Fibroblast of lung (primary cell): ENCODE results near the gene GBA3. TPM values are rescaled to one million over a fixed set of nuclear protein-coding genes. Genes with fewer than 3 reads are reported as not detected.

ENCODE experiments used
- DNase-seq, 2 donors: peaks; one replicate each; pipeline versions ENCODE4 v3.0.0 to v3.0.0-alpha.2; 2010; ENCODE audit warnings: low read depth in 2 of 2
- H2AFZ ChIP-seq: 2 replicates; pipeline ENCODE4 v1.5.1; 2012; ENCODE audit warnings: low read length, control low read depth, inconsistent platforms
- H3K27ac ChIP-seq: 2 replicates; pipeline ENCODE4 v1.5.1; 2011; ENCODE audit warnings: low read length, control low read depth; ENCODE audit not compliant: insufficient read depth
- H3K27me3 ChIP-seq: 2 replicates; pipeline ENCODE4 v1.5.1; 2011; ENCODE audit warnings: mild to moderate bottlenecking, low read length; ENCODE audit not compliant: control insufficient read depth, insufficient read depth
- H3K36me3 ChIP-seq: 2 replicates; pipeline ENCODE4 v1.5.1; 2011; ENCODE audit warnings: low read length; ENCODE audit not compliant: control insufficient read depth, insufficient read depth
- H3K4me1 ChIP-seq: 2 replicates; pipeline ENCODE4 v1.5.1; 2011; ENCODE audit warnings: low read length; ENCODE audit not compliant: control insufficient read depth, insufficient read depth; ENCODE audit errors: extremely low read depth
- H3K4me2 ChIP-seq: 2 replicates; pipeline ENCODE4 v1.5.1; 2011; ENCODE audit warnings: low read length, control low read depth; ENCODE audit not compliant: insufficient read depth; ENCODE audit errors: extremely low read depth
- H3K4me3 ChIP-seq, 4 experiments: fragments of 200-600 bp in 1 of 4; sonication (generic) in 1 of 4; replicated peaks in 1 of 4; 2 replicates each; pipeline ENCODE4 v1.5.1; 2011 to 2016; ENCODE audit warnings: low read length in 4 of 4, low read depth in 3 of 4, mild to moderate bottlenecking in 3 of 4, control low read depth in 2 of 4, inconsistent platforms in 1 of 4, mixed read lengths in 1 of 4; ENCODE audit not compliant: insufficient read depth in 1 of 4; ENCODE audit errors: control extremely low read depth in 1 of 4
- H3K79me2 ChIP-seq: 2 replicates; pipeline ENCODE4 v1.5.1; 2012; ENCODE audit warnings: mild to moderate bottlenecking, low read length, inconsistent platforms; ENCODE audit not compliant: control insufficient read depth, insufficient read depth
- H3K9ac ChIP-seq: 2 replicates; pipeline ENCODE4 v1.5.1; 2011; ENCODE audit warnings: mild to moderate bottlenecking, low read length, control low read depth; ENCODE audit not compliant: insufficient read depth
- H3K9me3 ChIP-seq: 2 replicates; pipeline ENCODE4 v1.5.1; 2012; ENCODE audit warnings: low read depth, low read length; ENCODE audit not compliant: control insufficient read depth, insufficient read depth
- H4K20me1 ChIP-seq: 2 replicates; pipeline ENCODE4 v1.5.1; 2011; ENCODE audit warnings: low read length; ENCODE audit not compliant: control insufficient read depth, insufficient read depth; ENCODE audit errors: extremely low read depth
- CTCF ChIP-seq, 2 donors: IDR thresholded peaks in 1 of 2; conservative IDR thresholded peaks in 1 of 2; 1 replicate in 1 of 2; 2 replicates in 1 of 2; pipeline ENCODE4 v1.5.1; 2011 to 2012; ENCODE audit warnings: low read length in 2 of 2, control low read depth in 1 of 2, inconsistent platforms in 1 of 2, low read depth in 1 of 2, mild to moderate bottlenecking in 1 of 2
- EZH2 ChIP-seq: IDR thresholded peaks from 2 replicates; pipeline ENCODE4 v1.5.1; 2012; ENCODE audit warnings: low read length, control low read depth, mild to moderate bottlenecking; ENCODE audit errors: missing control alignments
- polyA plus RNA-seq, 2 donors: library from polyadenylated mRNA; depleted of rRNA in 1 of 2; stranded (reverse) in 1 of 2; unstranded in 1 of 2; fragments of >200 nt; gene quantifications; 2 replicates each; pipeline ENCODE4 v1.2.1, GENCODE V29; 2011 to 2012; ENCODE audit warnings: missing spikeins in 1 of 2
- total RNA-seq: library from RNA; depleted of rRNA; stranded (reverse); fragments of >200 nt; gene quantifications from 2 replicates; pipeline ENCODE4 v1.2.1, GENCODE V29; 2014

The GBA3 gene
- total and polyA plus RNA-seq, 2 donors (not counting 1 experiment from before 2014, with no cell fraction given): not detected

GRCh38 chr4:22739968-22740367 is 47.2 kb downstream of the GBA3 start:
- Histone ChIP-seq H4K20me1 (no peaks in the 10 kb centered on the region), H3K27ac (no peak overlapping the region), H3K4me3 (no peak overlapping the region), H3K9me3 (no peaks in the 10 kb centered on the region), H3K36me3 (no peaks in the 10 kb centered on the region), H3K27me3 (no peaks in the 10 kb centered on the region), H3K9ac (no peak overlapping the region), H3K4me1 (no peaks in the 10 kb centered on the region), H2AFZ (no peak overlapping the region), H3K79me2 (no peaks in the 10 kb centered on the region), H3K4me2 (no peak overlapping the region)
- TF ChIP-seq EZH2 (no peak), CTCF (conservative IDR thresholded peaks at IDR 0.05 in 1 of 2, IDR thresholded peaks at IDR 0.05 in 1 of 2; ENCODE audit: low read depth in 1 of 2, low read length in 2 of 2) (no peak)
- no peak for DNase-seq

DNA sequence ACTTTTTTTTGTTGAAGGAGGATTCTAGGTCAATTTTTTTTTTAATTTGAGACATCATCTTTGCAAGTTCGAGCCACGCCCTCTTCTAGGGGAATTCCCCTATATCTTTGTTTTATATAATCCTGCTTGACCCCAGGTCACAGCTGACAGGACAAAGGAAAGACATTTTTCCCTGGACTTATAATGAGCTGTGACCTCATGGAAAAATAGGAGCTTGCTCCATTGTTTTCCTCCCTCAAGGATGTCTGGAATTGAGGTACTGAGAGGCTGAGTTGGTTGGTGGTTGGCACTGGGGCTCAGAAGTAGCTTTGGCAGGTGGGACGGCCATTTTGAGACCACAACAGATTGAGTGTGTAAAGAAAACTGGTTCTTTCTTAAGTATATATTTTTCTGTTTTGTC is 49.0 kb downstream of the GBA3 start:
- no peak overlapping the region for H3K4me2 ChIP-seq
- H3K4me3 ChIP-seq: no peak overlapping the region
- no peaks in the 10 kb centered on the region for H3K27me3 ChIP-seq
- H3K36me3 ChIP-seq: no peaks in the 10 kb centered on the region
- no peaks in the 10 kb centered on the region for H3K9me3 ChIP-seq
- no peak for TF ChIP-seq CTCF (conservative IDR thresholded peaks at IDR 0.05 in 1 of 2, IDR thresholded peaks at IDR 0.05 in 1 of 2; ENCODE audit: low read depth in 1 of 2, low read length in 2 of 2)
- no peak for TF ChIP-seq EZH2
- DNase-seq: no peak
- H2AFZ ChIP-seq: no peak overlapping the region
- H3K9ac ChIP-seq: no peak overlapping the region
- H3K4me1 ChIP-seq: no peaks in the 10 kb centered on the region
- no peak overlapping the region for H3K27ac ChIP-seq
- H4K20me1 ChIP-seq: no peaks in the 10 kb centered on the region
- no peaks in the 10 kb centered on the region for H3K79me2 ChIP-seq

DNA sequence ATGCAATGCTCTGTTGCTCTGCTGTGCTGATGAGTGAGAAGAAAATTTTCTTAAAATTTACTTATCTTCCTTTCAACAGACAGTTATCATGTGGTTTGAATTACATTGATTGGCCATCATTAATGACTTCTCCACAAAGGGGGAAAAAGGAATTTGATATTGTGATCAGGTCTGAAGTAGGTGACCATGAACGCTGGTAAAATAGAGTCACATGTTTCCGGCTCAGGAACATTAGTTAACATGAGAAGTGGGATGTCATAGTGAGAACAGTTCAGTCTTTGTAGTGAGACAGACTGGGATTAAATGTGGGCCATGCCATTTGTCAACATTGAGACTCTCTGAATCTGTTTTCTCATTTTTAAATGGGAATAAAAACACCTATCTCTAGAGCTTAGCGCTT is 50.6 kb downstream of the GBA3 start:
- Histone ChIP-seq H3K36me3 (no peaks in the 10 kb centered on the region), H2AFZ (no peak overlapping the region), H3K4me1 (no peaks in the 10 kb centered on the region), H3K27ac (no peak overlapping the region), H3K9me3 (no peaks in the 10 kb centered on the region), H3K27me3 (no peaks in the 10 kb centered on the region), H3K4me2 (no peak overlapping the region), H3K79me2 (no peaks in the 10 kb centered on the region), H3K4me3 (no peak overlapping the region), H4K20me1 (no peaks in the 10 kb centered on the region), H3K9ac (no peak overlapping the region)
- TF ChIP-seq EZH2: no peak
- no peak for TF ChIP-seq CTCF (conservative IDR thresholded peaks at IDR 0.05 in 1 of 2, IDR thresholded peaks at IDR 0.05 in 1 of 2; ENCODE audit: low read depth in 1 of 2, low read length in 2 of 2)
- no peak for DNase-seq
